Left lung (tissue), 10 donors: ENCODE measurements around the gene C1QTNF6. TPM values are rescaled to one million over a fixed set of nuclear protein-coding genes. Genes with fewer than 3 reads are reported as not detected.
"Not testable (repeated sequence)": the region's sequence is repeated elsewhere in the genome, so short reads cannot be mapped to it uniquely, and the experiment has no call there.

Experiments
- ATAC-seq: fragments of 200-7000 bp; cut with Tn5 transposase; one replicate; pipeline ENCODE4 v1.9.1; 2020; ENCODE audit warnings: moderate library complexity
- DNase-seq, 4 donors: peaks; one replicate each; pipeline ENCODE4 v3.0.0-alpha.2; 2013 to 2020
- H3K27ac ChIP-seq, 2 donors: fragments of 200-600 bp; sonication (generic) in 1 of 2; one replicate each; pipeline versions ENCODE4 v1.5.0 to v1.8.0; 2020 to 2021
- H3K27me3 ChIP-seq, 2 donors: fragments of 200-600 bp; sonication (generic) in 1 of 2; one replicate each; pipeline versions ENCODE4 v1.5.0 to v1.8.0; 2020 to 2021
- H3K36me3 ChIP-seq, 2 donors: fragments of 200-600 bp; sonication (generic) in 1 of 2; one replicate each; pipeline versions ENCODE4 v1.5.0 to v1.8.0; 2020 to 2021
- H3K4me1 ChIP-seq, 2 donors: fragments of 200-600 bp; one replicate each; pipeline ENCODE4 v1.8.0; 2021
- H3K4me3 ChIP-seq, 2 donors: fragments of 200-600 bp; sonication (generic) in 1 of 2; one replicate each; pipeline versions ENCODE4 v1.5.0 to v1.8.0; 2020 to 2021; ENCODE audit warnings: mild to moderate bottlenecking in 1 of 2
- H3K9me3 ChIP-seq, 2 donors: fragments of 200-600 bp; sonication (generic) in 1 of 2; one replicate each; pipeline versions ENCODE4 v1.5.0 to v1.8.0; 2020 to 2021
- CTCF ChIP-seq, 2 donors: fragments of 200-600 bp; sonication (generic) in 1 of 2; IDR thresholded peaks; one replicate each; pipeline versions ENCODE4 v1.5.0 to v1.8.0; 2021; ENCODE audit warnings: antibody characterized with exemption in 2 of 2
- intact Hi-C, 2 donors: fragments of 100-400 bp; cut with DNase I; formaldehyde crosslinking; loops; one replicate each; pipeline versions ENCODE4 v1.11.2 to v1.14.2; 2022
- polyA plus RNA-seq, 6 donors: library from polyadenylated mRNA; unstranded; fragments of 120-200 nt; gene quantifications; one replicate each; pipeline ENCODE4 v1.2.1, GENCODE V29; 2013; ENCODE audit not compliant: insufficient read length in 6 of 6
- total RNA-seq, 2 donors: library from RNA; stranded (reverse); fragmentation: NEBNext Ultra II Directional; extraction: Animal tissue kit (Norgen Biotek cat#: 25700); gene quantifications; one replicate each; pipeline ENCODE4 v1.2.1, GENCODE V29; 2021
- donor health status: DM: no; HTN: yes; CAD: no.
- donor health status: DM: no; HTN: no; CAD: no.

C1QTNF6 gene
- total and polyA plus RNA-seq, 8 donors = 7.2 to 28.8 (median 24.4) TPM

GRCh38 chr22:37204045-37204655, 16.1 kb upstream of the C1QTNF6 start:
- H3K27ac ChIP-seq = no peak overlapping the region
- no peaks in the 10 kb centered on the region for H3K27me3 ChIP-seq
- no peak for ATAC-seq
- intact Hi-C loops = loop anchor here in 1 of 2 donors (10.0 kb wide), 1 partner anchor 129 kb away; no protein-coding TSS in a partner anchor
- H3K9me3 ChIP-seq = no peaks in the 10 kb centered on the region
- no peak for DNase-seq
- H3K36me3 ChIP-seq = no peaks in the 10 kb centered on the region
- peaks cover 4 to 9% of the 10 kb centered on the region in 2 donors for H3K4me1 ChIP-seq
- no peak overlapping the region for H3K4me3 ChIP-seq
- no peak for TF ChIP-seq CTCF (IDR thresholded peaks at IDR 0.05)

- TF ChIP-seq CTCF (IDR thresholded peaks at IDR 0.05) = no peak
- Histone ChIP-seq H3K9me3 (no peaks in the 10 kb centered on the region), H3K4me1 (peaks cover 4 to 9% of the 10 kb centered on the region in 2 donors), H3K36me3 (no peaks in the 10 kb centered on the region), H3K27ac (no peak overlapping the region), H3K27me3 (no peaks in the 10 kb centered on the region), H3K4me3 (no peak overlapping the region)
- DNase-seq (peak in 1 of 4 donors; percentile 25), ATAC-seq (no peak)
- intact Hi-C loops = loop anchor here in 1 of 2 donors (10.0 kb wide), 1 partner anchor 129 kb away; no protein-coding TSS in a partner anchor
Observed at GRCh38 chr22:37203354-37204044, 15.5 kb upstream of the C1QTNF6 start.

GRCh38 chr22:37202716-37203115, 14.7 kb upstream of the C1QTNF6 start:
- intact Hi-C loops = loop anchor here in 1 of 2 donors (10.0 kb wide), 1 partner anchor 128 kb away; no protein-coding TSS in a partner anchor

GRCh38 chr22:37202001-37202555, 14.0 kb upstream of the C1QTNF6 start:
- ATAC-seq (no peak), DNase-seq (peak in 1 of 4 donors; percentile 20)
- H3K27ac ChIP-seq = no peak overlapping the region
- H3K27me3 ChIP-seq = no peaks in the 10 kb centered on the region
- no peak overlapping the region for H3K4me3 ChIP-seq
- no peaks in the 10 kb centered on the region for H3K36me3 ChIP-seq
- peaks cover 17 to 23% of the 10 kb centered on the region in 2 donors for H3K4me1 ChIP-seq
- intact Hi-C loops = loop anchor here in 1 of 2 donors (10.0 kb wide), 1 partner anchor 127 kb away; no protein-coding TSS in a partner anchor
- H3K9me3 ChIP-seq = no peaks in the 10 kb centered on the region
- no peak for TF ChIP-seq CTCF (IDR thresholded peaks at IDR 0.05)

More at GRCh38 chr22:37202716-37203115, 14.7 kb upstream of the C1QTNF6 start:
- Histone ChIP-seq H3K4me1 (peaks cover 11 to 17% of the 10 kb centered on the region in 2 donors), H3K9me3 (no peaks in the 10 kb centered on the region), H3K36me3 (no peaks in the 10 kb centered on the region), H3K27ac (no peak overlapping the region), H3K27me3 (no peaks in the 10 kb centered on the region), H3K4me3 (no peak overlapping the region)
- ATAC-seq (no peak), DNase-seq (peak in 2 of 4 donors; percentile 24 to 29)
- no peak for TF ChIP-seq CTCF (IDR thresholded peaks at IDR 0.05)

GRCh38 chr22:37201443-37201820, 13.4 kb upstream of the C1QTNF6 start:
- intact Hi-C loops = loop anchor here in 1 of 2 donors (10.0 kb wide), 1 partner anchor 127 kb away; no protein-coding TSS in a partner anchor
- peaks cover 24 to 30% of the 10 kb centered on the region in 2 donors for H3K4me1 ChIP-seq

More at GRCh38 chr22:37201443-37201820, 13.4 kb upstream of the C1QTNF6 start:
- not testable (repeated sequence) for H3K9me3 ChIP-seq, H3K36me3 ChIP-seq, H3K4me3 ChIP-seq, H3K27me3 ChIP-seq, H3K27ac ChIP-seq, ATAC-seq
- peak in 1 of 4 donors; percentile 33 for DNase-seq
